DMS114 treated with DMSO at 0.1 percent for 48 hours (cell line): Measurements from ENCODE around the gene GRK6.
A peak's percentile ranks its signal among the peaks of the same experiment; 100 is the strongest.

Experiments used
- DNase-seq: peaks from one replicate; lab custom pipeline; 2025; ENCODE audit not compliant: unreplicated experiment; lab: John Stamatoyannopoulos, UW

Gene GRK6

DNA sequence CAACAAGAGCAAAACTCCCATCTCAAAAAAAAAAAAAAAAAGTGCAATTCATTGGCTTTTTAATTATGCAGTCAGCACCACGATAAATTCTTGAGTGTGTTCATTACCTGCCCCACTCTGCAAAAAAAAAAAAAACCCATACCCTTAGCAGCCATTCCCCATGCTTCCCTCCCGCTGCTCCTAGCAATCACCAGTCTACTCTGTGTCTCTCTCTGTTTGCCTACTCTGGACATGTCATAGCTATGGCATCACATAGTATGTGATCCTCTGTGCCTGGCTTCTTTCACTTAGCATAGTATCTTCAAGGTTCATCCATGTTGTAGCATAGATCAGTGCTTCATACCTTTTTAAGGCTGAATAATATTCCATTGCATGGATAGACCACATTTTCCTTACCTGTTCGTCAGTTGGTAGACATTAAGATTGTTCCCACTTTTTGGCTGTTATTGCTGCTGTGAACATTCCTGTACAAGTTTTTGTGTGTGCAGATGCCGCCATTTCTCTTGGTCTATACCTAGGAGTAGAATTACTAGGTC lies 13.1 kb downstream of the GRK6 start:
- DNase-seq, result no peak

DNA sequence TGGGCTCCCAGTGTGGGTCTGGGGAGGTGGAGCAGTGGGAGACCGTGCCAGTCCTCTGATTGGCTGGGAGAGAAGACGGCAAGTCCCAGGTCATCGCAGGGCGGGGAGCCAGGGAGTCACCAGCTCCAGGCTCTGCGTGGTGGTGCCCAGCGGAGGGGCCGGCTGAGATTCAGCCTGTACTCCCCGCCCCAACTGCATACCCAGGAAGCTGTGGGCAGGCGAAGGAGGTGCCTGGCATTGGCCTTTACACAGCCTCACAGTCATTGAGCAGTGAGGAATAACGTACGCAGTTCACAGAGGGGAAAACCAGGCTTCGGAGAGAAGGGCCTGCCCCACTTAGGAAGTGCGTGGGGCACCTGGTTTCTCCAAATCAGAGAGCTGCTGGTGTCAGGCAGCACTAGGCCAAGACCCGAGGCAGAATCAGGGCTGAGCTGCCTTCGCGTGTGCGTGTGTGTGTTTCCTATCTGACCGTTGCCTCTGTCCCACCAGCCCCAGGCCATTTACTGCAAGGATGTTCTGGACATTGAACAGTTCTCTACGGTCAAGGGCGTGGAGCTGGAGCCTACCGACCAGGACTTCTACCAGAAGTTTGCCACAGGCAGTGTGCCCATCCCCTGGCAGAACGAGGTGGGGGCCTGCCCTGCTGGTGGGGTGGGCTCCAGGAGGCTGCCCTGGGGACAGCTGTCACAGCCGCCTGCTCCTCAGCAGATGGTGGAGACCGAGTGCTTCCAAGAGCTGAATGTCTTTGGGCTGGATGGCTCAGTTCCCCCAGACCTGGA lies 13.9 kb downstream of the GRK6 start:
- DNase-seq, result no peak

- no peak for DNase-seq
These were observed 14.7 kb downstream of the GRK6 start for GRCh38 chr5:177440990-177441780.

DNA sequence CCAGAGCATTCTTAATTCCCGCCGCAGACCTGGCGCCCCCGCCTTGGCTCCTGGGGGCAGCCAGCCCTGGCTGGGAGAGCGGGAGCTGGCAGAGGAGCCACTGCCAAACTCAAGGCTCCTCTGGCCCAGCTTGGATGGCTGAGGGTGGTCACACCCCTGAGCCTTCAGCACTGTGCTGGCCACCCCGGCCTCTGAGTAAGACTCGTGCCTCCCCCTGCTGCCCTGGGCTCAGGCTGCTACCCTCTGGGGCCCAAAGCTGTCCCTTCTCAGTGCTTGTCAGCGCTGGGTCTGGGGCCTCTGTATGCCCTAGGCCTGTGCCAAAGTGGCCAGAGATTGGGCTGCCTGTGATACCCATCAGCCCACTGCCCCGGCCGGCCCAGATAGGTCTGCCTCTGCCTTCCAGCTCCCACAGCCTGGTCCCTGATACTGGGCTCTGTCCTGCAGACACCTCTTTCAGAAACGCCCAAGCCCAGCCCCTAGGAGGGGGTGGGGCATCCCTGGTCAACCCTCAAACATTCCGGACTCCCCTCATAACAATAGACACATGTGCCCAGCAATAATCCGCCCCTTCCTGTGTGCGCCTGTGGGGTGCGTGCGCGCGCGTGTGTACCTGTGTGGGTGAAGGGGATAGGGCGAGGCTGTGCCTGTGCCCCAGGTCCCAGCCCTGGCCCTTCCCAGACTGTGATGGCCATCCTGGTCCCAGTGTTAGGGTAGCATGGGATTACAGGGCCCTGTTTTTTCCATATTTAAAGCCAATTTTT lies 15.8 kb downstream of the GRK6 start:
- no peak for DNase-seq

- DNase-seq, result no peak
These were observed 16.9 kb downstream of the GRK6 start for GRCh38 chr5:177443144-177443983.

DNA sequence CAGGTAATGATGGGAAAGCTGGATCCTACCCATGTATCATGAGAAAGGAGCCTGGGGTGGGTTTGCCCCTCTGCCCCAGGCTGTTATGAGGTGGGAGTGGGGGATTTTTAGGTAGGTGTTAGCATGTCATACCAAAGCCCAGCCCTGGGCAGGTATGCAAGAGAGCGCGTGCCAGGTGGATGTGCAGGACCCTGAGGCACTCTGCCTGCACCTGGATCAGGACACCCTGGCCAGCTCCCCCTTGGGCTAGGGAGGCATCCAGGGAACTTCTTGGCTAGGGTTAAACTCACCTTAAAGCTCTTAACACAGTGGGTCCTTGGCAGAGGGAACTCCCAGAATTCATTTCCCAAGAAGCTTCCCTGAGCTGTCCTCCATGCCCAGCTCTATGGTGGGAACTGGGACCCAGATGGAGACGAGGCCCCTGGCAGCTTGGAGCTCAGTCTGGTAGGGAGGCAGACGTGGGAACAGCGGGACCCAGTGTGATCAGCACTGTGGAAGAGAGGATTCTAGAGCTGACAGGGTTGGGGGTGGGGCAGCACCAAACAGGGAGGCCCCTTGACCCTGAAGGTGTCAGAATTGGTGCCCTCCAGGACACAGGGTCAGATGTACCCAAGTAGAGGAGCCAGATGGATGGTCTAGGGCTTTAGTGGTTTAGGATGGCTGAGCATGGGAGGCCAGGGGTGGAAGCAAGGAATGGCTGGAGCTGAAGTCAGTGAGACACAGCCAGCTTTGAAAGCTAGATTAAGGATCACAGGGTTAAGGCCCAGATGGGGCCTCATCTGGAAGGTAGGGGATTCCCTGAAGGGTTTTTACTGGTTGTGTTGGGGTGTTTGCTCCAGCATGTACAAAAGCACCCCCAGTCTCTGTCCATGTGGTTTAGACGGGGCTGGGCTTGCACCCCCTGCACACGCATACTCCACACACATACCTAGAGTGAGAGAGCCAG lies 17.9 kb downstream of the GRK6 start:
- DNase-seq, result no peak

DNA sequence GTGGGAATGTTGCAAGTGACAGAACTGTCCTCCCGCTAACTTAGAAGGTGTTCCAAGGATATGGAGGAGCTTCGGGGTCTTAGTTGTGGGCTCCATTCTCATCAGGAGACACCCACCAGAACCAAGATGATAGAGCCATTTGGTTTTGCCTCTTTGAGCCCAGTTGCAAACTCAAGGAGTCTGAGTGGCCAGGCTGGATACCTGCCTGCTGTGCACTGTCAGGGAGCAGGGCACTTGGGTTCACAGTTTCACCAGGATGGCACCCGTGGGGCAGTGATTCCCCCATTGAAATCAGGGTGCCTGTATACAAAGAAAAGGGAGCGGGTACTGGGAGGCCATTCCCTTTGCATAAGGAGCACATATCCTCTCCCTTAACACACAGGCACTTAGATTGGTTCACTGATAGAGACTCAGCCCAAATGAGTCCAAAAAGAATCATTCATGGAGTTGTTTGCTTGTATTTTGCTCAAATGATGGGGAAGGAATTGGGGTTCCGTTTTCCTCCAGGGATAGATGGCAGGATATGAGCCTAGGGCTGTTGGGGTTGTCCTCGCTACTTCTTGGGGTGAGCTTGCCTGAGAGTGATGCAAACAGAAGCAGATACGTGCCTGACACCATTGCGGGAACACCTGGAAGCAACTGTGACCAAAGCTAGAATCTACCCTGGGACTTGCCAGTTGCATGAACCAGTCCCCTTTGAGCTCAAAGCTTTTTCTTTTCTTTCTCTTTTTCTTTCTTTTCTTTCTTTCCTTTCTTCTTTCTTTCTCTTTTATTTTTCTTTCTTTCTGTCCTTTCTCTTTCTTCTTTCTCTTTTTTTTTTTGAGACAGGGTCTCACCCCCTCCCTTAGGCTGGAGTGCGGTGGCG lies 18.8 kb downstream of the GRK6 start:
- no peak for DNase-seq

- DNase-seq, result no peak
These were observed 19.4 kb downstream of the GRK6 start for GRCh38 chr5:177445917-177446199.

GRCh38 chr5:177446200-177447065 lies 20.0 kb downstream of the GRK6 start, which contains the start of gene PRR7:
PRR7 (plus strand) TSS chr5:177446814; CDS start chr5:177455068, 8,254 bp downstream.
- peak; percentile 45 for DNase-seq

DNA sequence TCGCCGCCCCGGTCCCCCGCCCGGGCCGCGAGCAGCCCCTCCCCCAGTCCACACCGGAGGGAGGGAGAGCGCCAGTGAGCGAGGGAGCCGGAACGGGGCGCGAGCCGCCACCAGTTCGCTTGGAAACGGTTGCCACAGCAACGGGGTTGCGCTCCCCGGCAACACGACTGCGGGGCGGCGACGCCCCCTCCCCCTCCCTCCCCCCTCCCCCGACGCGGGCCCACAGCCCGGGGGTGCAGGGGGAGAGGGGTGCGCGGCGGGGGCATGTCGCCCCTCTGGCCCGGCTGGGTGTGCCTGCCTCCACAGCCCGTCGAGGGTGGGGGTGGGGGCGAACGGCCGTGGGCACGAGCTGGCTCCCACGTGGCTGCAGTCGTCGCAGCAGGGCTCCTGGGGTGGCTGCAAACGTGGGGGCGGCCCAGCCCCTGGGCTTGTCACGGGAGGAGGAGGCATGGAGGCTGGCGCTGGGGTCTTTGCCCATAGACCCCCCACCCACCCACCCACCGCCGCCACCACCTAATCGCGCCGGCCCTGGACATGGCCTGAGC lies 20.7 kb downstream of the GRK6 start:
- DNase-seq, result no peak

DNA sequence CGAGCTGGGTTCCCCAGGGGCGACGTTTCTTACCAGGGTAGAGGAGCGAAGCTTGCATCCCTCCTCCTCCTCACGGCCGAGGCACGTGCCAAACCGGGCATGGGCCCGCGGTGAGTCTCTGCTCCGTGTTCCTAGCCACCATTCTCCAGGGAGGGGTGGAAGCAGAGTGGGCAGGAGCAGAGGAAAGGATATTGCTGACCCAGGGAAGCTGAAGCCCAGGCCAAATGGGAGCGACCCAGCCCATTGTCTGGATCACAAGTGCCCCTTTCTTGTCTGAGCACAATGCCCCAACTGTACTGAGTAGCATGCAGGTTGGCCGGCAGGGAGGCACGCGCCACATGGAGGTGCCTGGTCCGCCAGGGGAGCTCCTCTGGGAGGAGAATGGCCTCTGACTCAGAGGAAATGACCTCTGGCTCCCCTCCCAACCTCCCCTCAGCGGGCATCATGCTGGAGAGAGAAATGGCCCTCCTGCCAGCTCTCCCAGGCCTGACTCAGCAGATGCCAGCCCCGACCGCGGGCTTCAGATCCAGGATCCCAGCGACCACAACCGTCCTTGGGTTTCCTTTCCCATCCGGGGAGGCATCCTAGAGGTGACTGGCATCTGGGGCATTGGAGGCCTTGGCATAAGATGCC lies 21.3 kb downstream of the GRK6 start:
- no peak for DNase-seq

GRCh38 chr5:177448244-177448950 lies 21.9 kb downstream of the GRK6 start:
- no peak for DNase-seq

- DNase-seq, result no peak
These were observed 22.9 kb downstream of the GRK6 start for GRCh38 chr5:177449140-177450061.

- no peak for DNase-seq
These were observed 24.4 kb downstream of the GRK6 start for GRCh38 chr5:177450667-177451424.
